HG03520 (cell line): ENCODE measurements around the gene SSH3.

Source experiments
- ATAC-seq: cut with Tn5 transposase; IDR thresholded peaks from one replicate; pipeline ENCODE4 v1.9.1; 2021; ENCODE audit warnings: mild to moderate bottlenecking, moderate library complexity; ENCODE audit not compliant: unreplicated experiment

The SSH3 gene

DNA sequence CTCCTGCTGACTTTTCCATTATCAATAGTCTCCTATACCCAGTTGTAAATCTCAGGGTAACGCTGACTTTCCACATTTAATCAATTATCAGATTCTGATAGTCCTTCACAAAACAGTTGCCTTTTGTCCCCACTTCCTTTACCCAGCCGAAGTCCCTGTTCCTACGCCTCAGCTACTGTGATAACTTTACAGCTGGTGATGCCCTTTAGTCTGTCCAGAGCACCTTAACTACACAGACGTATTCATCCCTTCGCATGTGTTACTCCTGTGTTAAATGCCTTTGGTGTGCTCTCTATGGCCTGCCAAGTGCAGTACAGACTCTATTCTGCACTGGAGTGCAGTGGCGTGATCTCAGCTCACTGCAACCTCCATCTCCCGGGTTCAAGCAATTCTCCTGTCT is 20.2 kb downstream of the SSH3 start:
- ATAC-seq = no peak

- no peak for ATAC-seq
Observed at GRCh38 chr11:67332081-67332691, 28.9 kb downstream of the SSH3 start.

DNA sequence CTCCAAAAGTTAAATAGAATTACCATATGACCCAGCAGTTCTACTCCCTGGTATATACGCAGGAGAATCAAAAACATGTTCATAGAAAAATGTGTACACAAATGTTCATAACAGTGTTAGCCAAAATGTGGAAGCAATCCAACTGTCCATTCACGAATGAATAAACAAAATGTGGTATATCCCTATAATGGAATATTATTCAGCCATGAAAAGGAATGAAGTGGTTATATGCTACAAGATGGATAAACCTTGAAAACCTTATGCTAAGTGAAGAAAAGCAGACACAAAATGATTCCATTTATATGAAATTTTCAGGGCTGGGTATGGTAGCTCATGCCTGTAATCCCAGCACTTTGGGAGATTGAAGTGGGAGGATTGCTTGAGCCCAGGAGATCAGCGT is 33.9 kb downstream of the SSH3 start:
- ATAC-seq = no peak

DNA sequence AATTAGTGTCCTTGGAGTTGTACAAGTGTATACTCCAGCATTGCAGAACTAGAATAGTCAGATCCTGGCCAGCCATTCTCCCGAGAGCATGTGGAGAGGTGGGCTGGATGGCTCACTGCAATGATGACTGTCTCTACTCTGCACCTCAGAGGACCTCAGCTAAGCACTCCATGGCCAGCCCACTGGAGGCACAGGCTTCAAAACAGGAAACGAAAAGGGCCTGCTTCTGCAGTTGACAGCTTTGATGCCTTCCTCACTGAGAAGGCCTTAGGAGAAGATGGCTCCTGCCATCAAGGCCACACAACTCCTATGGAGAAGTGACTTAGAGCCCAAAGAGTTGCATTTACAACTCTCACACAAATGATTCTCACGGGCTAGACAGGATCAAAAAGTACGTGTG is 40.9 kb downstream of the SSH3 start:
- no peak for ATAC-seq

- ATAC-seq = no peak
Observed at GRCh38 chr11:67345247-67345919, 42.1 kb downstream of the SSH3 start.

GRCh38 chr11:67345920-67346819 is 42.8 kb downstream of the SSH3 start:
- ATAC-seq = no peak

DNA sequence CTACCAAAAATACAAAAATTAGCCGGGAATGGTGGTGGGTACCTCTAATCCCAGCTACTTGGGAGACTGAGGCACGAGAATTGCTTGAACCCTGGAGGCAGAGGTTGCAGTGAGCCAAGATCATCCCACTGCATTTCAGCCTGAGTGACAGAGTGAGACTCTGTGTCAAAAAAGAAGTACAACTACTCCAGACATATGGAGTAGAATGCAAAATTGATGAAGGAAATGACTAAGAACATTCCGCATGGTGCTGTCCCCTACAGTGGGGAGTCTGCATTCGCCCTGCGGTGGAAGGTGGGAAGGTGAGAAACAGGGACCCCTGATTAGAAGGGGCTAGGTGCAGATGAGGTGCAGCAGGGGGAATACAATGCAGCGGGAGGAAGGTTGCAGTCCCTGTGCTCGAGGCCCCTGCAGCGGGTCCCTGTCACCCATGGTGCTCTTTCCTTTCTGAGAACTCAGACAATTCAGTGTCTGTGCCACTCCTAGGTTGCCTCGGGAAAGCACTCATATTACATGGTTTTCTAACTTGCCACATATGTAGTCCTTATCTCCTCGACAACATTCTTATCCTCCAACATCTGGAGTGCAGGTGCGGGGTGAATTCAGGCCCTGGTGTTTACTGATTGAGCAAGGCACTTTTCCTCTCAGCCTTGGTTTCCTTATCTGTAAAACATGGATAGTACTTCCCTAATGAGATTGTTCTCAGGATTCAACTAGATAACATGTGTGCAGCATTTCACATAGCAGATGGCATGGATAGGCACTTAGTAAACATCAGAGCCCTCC is 44.8 kb downstream of the SSH3 start:
- no peak for ATAC-seq

- ATAC-seq = no peak
Observed at GRCh38 chr11:67349036-67349435, 45.7 kb downstream of the SSH3 start.

DNA sequence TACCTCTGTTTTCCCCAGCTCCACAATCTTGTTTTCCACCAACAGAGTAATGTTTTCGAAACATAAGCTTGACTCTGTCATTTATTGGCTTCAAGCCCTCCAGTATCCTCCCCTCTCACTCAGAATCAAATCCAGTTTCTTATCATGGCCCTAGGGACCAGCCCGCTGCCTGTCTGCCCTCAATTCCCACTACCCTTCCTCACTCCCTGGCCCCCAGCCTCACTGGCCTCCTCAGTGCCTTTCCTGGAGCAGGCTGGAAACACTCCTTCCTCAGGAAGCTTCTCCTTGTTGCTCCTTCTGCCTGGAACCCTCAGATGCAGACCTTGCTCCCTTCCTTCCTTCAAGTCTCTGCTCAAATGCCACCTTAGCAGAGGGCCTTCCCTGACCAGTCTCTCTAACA is 46.1 kb downstream of the SSH3 start:
- ATAC-seq = no peak

GRCh38 chr11:67349928-67350465 is 46.7 kb downstream of the SSH3 start:
- no peak for ATAC-seq

DNA sequence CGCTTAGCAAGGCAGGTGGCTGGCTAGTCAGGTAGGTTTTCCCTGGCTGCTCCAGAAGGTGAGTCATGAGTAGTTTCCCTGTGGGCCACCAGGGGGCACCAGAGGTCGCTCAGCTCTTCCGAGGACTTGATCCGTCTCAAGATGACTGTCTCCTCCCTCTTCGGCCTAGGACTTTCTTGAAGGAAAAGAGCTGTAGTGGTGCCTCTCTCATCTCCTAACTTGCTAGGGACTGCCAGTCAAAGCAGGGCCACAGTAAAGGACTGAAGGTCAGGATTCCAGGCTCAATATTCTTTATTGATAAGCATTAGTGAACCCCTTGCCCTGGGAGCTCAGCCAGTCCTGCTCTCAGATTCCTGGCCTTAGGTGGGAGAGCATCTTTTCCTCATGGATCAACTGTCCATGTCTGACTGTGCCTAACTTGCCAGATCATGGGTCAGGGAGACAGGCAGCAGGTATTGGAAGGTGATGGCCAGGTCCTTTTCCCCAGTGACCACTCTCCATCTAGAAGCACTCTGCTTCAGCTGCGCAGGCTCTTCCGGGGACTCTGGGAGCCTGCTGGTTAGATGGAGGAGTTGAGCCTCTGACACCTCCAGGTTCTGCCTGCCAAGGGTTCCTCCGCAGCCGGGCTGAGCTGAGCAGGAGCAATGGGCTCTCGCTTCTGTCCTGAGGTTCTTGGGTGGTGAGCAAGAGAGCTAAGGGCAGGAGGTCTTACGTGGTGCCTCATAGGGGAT is 48.1 kb downstream of the SSH3 start:
- no peak for ATAC-seq

GRCh38 chr11:67352546-67353316 is 49.4 kb downstream of the SSH3 start:
- no peak for ATAC-seq

DNA sequence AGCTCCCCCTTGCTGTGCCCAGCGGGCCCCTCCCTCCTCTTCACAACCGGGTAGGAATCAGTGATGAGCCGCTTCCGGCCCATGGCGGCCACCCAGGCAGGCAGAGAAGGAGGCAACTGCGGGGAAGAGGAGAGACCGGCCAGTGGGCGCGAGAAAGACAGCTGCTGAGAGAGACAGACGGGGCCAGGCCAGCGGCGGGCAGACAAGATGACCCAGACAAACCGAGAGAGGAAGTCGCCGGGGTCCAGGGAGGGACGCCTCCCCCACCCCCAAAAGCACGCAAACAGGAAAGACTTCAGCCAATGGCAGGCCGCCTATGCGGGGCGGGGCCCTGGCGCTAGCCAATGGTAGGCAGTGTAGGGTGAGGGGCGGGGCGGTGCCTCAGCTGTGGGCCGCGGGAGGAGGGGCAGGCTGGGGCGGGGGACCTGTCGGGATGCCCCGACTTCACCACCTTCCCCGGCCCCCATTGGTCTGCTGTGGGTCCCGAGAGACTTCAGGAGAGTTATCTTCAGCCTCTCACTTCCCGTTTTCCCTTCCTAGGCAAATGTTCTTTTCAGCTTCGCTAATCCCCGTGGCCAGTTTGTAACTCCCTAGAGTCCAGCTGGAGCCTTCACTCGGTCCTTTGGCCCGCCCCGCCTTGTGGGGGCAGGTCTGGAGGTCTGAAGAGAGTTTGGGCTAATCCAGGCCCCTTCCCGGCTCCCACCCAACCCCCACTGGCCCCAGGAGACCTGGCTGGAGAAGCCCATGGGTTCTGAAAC is 50.2 kb downstream of the SSH3 start, which contains the start of gene POLD4:
TSS of gene POLD4 (minus strand) at position 230 of the 758 bp plus-strand sequence. CDS start at position 83, 147 bp downstream.
- ATAC-seq = peak; percentile 77

DNA sequence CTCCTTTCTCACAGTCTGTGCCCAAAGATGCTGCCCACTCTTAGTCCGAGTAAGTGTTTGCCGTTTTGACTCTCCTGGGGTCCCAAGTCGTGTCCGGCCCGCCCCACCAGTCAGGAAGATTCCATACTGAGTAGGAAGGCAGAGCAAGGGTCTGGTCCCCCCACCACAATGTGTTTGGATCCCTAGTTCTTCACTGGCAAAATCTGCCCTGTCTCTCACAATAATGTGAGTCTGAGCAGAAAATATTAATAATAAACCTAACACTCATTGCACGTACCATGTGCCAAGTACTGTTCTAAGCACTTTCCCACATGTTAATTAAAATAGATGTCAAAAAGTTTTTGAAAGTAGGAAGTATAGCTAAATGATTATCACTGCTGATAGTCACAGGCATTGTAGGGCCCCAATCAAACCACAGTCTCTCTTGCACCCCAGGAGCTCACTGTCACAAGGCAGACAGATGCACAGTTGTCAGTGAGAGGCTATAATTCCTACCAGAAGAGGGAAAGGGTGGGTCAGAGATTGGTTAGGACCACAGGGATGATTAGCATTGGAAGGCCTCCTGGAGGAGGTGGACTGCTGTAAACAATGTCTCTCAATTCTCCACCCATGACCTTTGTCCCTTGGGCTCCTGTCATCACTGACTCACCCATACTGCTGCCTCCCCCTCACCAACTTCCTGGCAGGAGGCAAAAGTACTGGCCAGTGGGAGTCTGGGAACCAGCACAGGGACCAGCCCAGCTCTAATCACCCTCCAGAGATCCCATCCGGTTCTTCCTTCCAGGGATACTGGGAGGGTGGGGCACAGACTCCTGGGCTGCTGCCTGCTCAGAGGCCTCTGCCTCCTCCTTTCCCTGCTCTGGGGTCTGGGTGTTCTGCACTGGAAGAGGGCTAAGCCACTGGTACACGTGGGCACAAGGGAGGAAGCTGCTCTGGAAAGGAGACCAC is 51.0 kb downstream of the SSH3 start:
- no peak for ATAC-seq

DNA sequence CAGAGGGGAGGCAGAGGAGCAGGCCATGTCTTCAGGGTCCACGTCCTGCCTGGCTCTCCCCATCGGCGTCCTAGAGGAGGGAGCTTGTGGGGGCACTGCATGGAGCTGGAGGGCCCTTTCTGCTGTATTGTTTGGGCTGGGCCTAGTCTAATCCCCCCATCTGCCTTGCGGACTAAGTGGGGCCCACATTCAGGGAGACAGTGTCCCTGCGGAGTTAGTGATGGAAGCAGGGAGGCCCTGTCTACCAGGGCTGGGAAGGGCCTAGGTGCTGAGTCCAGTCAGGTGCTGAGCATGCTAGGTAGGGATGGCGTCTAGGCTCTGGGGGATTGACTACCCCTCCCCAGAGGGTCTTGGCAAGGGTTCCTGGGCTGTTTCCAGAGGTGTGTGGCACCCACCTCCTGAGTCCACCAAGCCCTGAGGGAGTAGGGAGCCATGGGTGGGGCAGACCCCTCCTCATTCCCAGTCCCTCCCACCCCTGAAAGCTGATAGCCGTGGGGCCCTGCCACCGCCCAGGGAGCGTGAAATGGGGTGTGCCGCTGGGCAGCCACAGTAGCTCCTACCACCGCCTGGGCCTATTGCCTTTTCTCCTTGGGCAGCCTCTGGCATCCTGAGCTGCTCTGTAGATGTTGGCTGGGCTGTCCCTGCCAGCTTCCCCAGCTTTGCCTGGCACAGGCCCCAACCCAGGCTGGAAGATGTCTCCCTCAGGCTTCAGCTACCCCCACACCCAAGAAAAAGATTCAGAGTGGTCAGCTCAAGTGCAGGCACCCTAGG is 51.9 kb downstream of the SSH3 start:
- ATAC-seq = no peak

- no peak for ATAC-seq
Observed at GRCh38 chr11:67355794-67356386, 52.6 kb downstream of the SSH3 start.
